Nephron progenitor cell (in vitro differentiated cells): Measurements from ENCODE around the gene SHH.

Source experiments
- DNase-seq: peaks from one replicate; pipeline ENCODE4 v3.0.0; 2021
- H3K27ac Mint-ChIP-seq: 2 replicates; pipeline ENCODE4 v1.8.0; 2021; ENCODE audit warnings: mild to moderate bottlenecking, moderate library complexity, mixed read lengths
- H3K27me3 Mint-ChIP-seq: 2 replicates; pipeline ENCODE4 v1.8.0; 2021; ENCODE audit warnings: mild to moderate bottlenecking, low read depth, mixed read lengths; ENCODE audit not compliant: poor library complexity
- H3K36me3 Mint-ChIP-seq: 2 replicates; pipeline ENCODE4 v1.8.0; 2021; ENCODE audit warnings: low read depth, mixed read lengths
- H3K4me1 Mint-ChIP-seq: 2 replicates; pipeline ENCODE4 v1.8.0; 2021; ENCODE audit warnings: mixed read lengths
- H3K4me3 Mint-ChIP-seq: 2 replicates; pipeline ENCODE4 v1.8.0; 2021; ENCODE audit warnings: mild to moderate bottlenecking, moderate library complexity, mixed read lengths
- H3K9me3 Mint-ChIP-seq: 2 replicates; pipeline ENCODE4 v1.8.0; 2021; ENCODE audit warnings: mild to moderate bottlenecking, moderate library complexity, mixed read lengths
- CTCF ChIP-seq: fragments of 200-600 bp; sonication (generic); IDR thresholded peaks from 2 replicates; pipeline ENCODE4 v1.5.0; 2021; ENCODE audit warnings: antibody characterized with exemption

The SHH gene

GRCh38 chr7:155776606-155777005 is 35.7 kb downstream of the SHH start:
- no peak for TF ChIP-seq CTCF
- no peak overlapping the region for H3K27ac Mint-ChIP-seq
- H3K36me3 Mint-ChIP-seq = peaks cover 65% of the 10 kb centered on the region
- H3K27me3 Mint-ChIP-seq = no peaks in the 10 kb centered on the region
- H3K4me3 Mint-ChIP-seq = no peak overlapping the region
- H3K4me1 Mint-ChIP-seq = peaks cover 17% of the 10 kb centered on the region
- no peaks in the 10 kb centered on the region for H3K9me3 Mint-ChIP-seq
- no peak for DNase-seq

- Mint-ChIP-seq H3K27me3 (no peaks in the 10 kb centered on the region), H3K36me3 (peaks cover 59% of the 10 kb centered on the region), H3K4me1 (peaks cover 10% of the 10 kb centered on the region), H3K27ac (no peak overlapping the region), H3K9me3 (no peaks in the 10 kb centered on the region), H3K4me3 (no peak overlapping the region)
- DNase-seq = no peak
- no peak for TF ChIP-seq CTCF
Observed at GRCh38 chr7:155775691-155776090, 36.6 kb downstream of the SHH start.

- Mint-ChIP-seq H3K4me3 (no peak overlapping the region), H3K36me3 (peaks cover 55% of the 10 kb centered on the region), H3K27ac (no peak overlapping the region), H3K9me3 (no peaks in the 10 kb centered on the region), H3K4me1 (peaks cover 10% of the 10 kb centered on the region), H3K27me3 (no peaks in the 10 kb centered on the region)
- no peak for TF ChIP-seq CTCF
- DNase-seq = no peak
Observed at GRCh38 chr7:155774947-155775346, 37.3 kb downstream of the SHH start.

GRCh38 chr7:155773531-155773930 is 38.7 kb downstream of the SHH start:
- TF ChIP-seq CTCF = no peak
- H3K36me3 Mint-ChIP-seq = peaks cover 47% of the 10 kb centered on the region
- H3K9me3 Mint-ChIP-seq = no peaks in the 10 kb centered on the region
- peaks cover 7% of the 10 kb centered on the region for H3K4me1 Mint-ChIP-seq
- DNase-seq = no peak
- no peak overlapping the region for H3K4me3 Mint-ChIP-seq
- no peak overlapping the region for H3K27ac Mint-ChIP-seq
- no peaks in the 10 kb centered on the region for H3K27me3 Mint-ChIP-seq

GRCh38 chr7:155770241-155770640 is 42.0 kb downstream of the SHH start:
- H3K4me3 Mint-ChIP-seq = no peak overlapping the region
- no peak overlapping the region for H3K27ac Mint-ChIP-seq
- no peak for TF ChIP-seq CTCF
- H3K9me3 Mint-ChIP-seq = no peaks in the 10 kb centered on the region
- H3K36me3 Mint-ChIP-seq = peaks cover 41% of the 10 kb centered on the region
- DNase-seq = no peak
- no peaks in the 10 kb centered on the region for H3K27me3 Mint-ChIP-seq
- no peaks in the 10 kb centered on the region for H3K4me1 Mint-ChIP-seq

GRCh38 chr7:155769701-155770100 is 42.6 kb downstream of the SHH start:
- no peaks in the 10 kb centered on the region for H3K27me3 Mint-ChIP-seq
- H3K27ac Mint-ChIP-seq = peak overlapping the region; percentile 67
- H3K9me3 Mint-ChIP-seq = no peaks in the 10 kb centered on the region
- H3K36me3 Mint-ChIP-seq = peaks cover 36% of the 10 kb centered on the region
- no peak for DNase-seq
- H3K4me3 Mint-ChIP-seq = no peak overlapping the region
- no peaks in the 10 kb centered on the region for H3K4me1 Mint-ChIP-seq
- no peak for TF ChIP-seq CTCF
